ENCODE data around the gene UNK. TPM values are rescaled to one million over a fixed set of nuclear protein-coding genes. Genes with fewer than 3 reads are reported as not detected.

The UNK gene
- total and polyA plus RNA-seq, 9 of the 15 experiments (the other 6 are each of a cell fraction or from before 2014, with no cell fraction given), result 12.8 to 38.6 (median 24.8) TPM

DNA sequence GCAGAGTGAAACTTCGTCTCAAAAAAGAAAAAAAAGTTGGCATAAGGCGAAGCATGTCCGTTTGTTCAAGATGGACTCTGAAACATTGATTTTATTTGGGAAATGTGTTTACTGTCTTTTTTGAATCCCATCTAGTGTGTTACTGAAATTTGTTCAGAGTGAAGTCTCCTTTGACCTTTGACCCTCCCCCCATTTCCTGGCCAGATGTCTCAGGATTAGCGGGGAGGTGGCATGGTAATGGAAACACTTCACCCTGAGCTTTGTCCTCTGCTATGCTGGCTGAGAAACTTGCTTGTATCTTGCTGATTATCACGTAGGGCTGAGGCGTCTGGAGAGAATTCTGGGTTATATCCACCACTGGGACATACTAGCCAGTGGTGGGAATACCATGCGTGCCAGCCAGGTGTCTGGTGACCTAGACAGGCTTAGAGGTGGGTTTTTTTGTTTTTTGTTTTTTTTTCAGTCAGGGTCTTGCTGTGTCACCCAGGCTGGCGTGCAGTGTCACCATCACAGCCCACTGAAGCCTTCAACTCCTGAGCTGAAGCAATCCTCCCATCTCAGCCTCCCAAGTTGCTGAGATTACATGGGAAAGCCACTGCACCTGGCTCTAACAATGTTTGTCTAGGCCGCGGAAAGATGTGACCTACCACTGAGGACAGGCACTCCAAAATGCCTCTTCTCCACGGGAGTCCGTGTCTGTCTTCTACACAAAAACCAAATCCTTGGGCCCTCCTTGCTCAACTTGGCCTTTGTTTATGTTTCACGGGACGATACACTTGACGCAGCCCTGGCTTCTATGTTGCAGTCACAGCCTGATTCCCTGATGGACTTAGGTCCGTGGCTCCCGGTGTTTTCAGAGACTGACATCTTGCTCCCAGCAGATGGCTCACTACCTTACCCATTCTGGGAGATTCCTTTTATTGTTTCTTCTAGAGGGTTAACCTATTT lies 13.0 kb upstream of the UNK start:
- POLR2A ChIA-PET, result interaction anchor here (0.6 to 11.1 kb wide), 10 partner anchors 7 to 170 kb away, joined by 3 to 464 read pairs (median 4); partner anchors contain the start of genes GALK1 and UNC13D
- BruUV-seq (replicated peaks), result no TSS peak
- peak; percentile 48 for FAIRE-seq
- TF ChIP-seq RBBP5 (IDR thresholded peaks at IDR 0.05; ENCODE audit: borderline replicate concordance, insufficient read depth, low read length, poor library complexity, severe bottlenecking) (no peak), RAD21 (CRISPR knock-in tag; conservative IDR thresholded peaks at IDR 0.05 in 1 of 2, IDR thresholded peaks at IDR 0.05 in 1 of 2) (peak in 1 of 2 experiments; percentile 39; a peak in 2 of 4 replicates), NR2C2 (CRISPR knock-in tag; IDR thresholded peaks at IDR 0.05) (no peak), NR2C2 (tag; IDR thresholded peaks at IDR 0.05) (peak; percentile 71), ZNF24 (IDR thresholded peaks at IDR 0.05) (no peak), NR2C1 (IDR thresholded peaks at IDR 0.05) (peak; percentile 72), NR2C1 (tag; IDR thresholded peaks at IDR 0.05) (peak; percentile 85), KLF6 (CRISPR knock-in tag; IDR thresholded peaks at IDR 0.05; ENCODE audit: borderline replicate concordance) (no peak), WHSC1 (IDR thresholded peaks at IDR 0.05; ENCODE audit: low read length) (no peak)
- TF ChIP-seq, protein P1, sequence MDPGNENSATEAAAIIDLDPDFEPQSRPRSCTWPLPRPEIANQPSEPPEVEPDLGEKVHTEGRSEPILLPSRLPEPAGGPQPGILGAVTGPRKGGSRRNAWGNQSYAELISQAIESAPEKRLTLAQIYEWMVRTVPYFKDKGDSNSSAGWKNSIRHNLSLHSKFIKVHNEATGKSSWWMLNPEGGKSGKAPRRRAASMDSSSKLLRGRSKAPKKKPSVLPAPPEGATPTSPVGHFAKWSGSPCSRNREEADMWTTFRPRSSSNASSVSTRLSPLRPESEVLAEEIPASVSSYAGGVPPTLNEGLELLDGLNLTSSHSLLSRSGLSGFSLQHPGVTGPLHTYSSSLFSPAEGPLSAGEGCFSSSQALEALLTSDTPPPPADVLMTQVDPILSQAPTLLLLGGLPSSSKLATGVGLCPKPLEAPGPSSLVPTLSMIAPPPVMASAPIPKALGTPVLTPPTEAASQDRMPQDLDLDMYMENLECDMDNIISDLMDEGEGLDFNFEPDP (CRISPR knock-in tag; IDR thresholded peaks at IDR 0.05), result no peak
- TF ChIP-seq, protein P2, sequence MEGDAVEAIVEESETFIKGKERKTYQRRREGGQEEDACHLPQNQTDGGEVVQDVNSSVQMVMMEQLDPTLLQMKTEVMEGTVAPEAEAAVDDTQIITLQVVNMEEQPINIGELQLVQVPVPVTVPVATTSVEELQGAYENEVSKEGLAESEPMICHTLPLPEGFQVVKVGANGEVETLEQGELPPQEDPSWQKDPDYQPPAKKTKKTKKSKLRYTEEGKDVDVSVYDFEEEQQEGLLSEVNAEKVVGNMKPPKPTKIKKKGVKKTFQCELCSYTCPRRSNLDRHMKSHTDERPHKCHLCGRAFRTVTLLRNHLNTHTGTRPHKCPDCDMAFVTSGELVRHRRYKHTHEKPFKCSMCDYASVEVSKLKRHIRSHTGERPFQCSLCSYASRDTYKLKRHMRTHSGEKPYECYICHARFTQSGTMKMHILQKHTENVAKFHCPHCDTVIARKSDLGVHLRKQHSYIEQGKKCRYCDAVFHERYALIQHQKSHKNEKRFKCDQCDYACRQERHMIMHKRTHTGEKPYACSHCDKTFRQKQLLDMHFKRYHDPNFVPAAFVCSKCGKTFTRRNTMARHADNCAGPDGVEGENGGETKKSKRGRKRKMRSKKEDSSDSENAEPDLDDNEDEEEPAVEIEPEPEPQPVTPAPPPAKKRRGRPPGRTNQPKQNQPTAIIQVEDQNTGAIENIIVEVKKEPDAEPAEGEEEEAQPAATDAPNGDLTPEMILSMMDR (IDR thresholded peaks at IDR 0.05 in 2 of 3, conservative IDR thresholded peaks at IDR 0.05 in 1 of 3; ENCODE audit: insufficient read depth in 2 of 3, low read depth in 1 of 3, low read length in 3 of 3), result peak in 1 of 3 experiments; percentile 36; a peak in 2 of 6 replicates
- TF ChIP-seq, protein P3, sequence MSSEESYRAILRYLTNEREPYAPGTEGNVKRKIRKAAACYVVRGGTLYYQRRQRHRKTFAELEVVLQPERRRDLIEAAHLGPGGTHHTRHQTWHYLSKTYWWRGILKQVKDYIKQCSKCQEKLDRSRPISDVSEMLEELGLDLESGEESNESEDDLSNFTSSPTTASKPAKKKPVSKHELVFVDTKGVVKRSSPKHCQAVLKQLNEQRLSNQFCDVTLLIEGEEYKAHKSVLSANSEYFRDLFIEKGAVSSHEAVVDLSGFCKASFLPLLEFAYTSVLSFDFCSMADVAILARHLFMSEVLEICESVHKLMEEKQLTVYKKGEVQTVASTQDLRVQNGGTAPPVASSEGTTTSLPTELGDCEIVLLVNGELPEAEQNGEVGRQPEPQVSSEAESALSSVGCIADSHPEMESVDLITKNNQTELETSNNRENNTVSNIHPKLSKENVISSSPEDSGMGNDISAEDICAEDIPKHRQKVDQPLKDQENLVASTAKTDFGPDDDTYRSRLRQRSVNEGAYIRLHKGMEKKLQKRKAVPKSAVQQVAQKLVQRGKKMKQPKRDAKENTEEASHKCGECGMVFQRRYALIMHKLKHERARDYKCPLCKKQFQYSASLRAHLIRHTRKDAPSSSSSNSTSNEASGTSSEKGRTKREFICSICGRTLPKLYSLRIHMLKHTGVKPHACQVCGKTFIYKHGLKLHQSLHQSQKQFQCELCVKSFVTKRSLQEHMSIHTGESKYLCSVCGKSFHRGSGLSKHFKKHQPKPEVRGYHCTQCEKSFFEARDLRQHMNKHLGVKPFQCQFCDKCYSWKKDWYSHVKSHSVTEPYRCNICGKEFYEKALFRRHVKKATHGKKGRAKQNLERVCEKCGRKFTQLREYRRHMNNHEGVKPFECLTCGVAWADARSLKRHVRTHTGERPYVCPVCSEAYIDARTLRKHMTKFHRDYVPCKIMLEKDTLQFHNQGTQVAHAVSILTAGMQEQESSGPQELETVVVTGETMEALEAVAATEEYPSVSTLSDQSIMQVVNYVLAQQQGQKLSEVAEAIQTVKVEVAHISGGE (CRISPR knock-in tag; IDR thresholded peaks at IDR 0.05), result peak in 1 of 3 experiments; percentile 29; a peak in 1 of 6 replicates

More for the DNA sequence above, 13.0 kb upstream of the UNK start:
- Histone ChIP-seq H3K4me3 (no peak overlapping the region), H3K9ac (ENCODE audit: insufficient read depth in 1 of 2, low read depth in 2 of 2, low read length in 2 of 2) (no peak overlapping the region; a peak in 1 of 4 replicates), H3K27me3 (ENCODE audit: control insufficient read depth in 2 of 2, insufficient read depth in 2 of 2, low read length in 2 of 2) (no peaks in the 10 kb centered on the region), H3K4me2 (ENCODE audit: insufficient read depth, low read length) (no peak overlapping the region), H3K79me2 (ENCODE audit: control insufficient read depth, insufficient read depth, low read length) (peaks cover 5% of the 10 kb centered on the region; the same call in 2 of the 3 replicates), H3K4me1 (replicated peaks in 1 of 2; ENCODE audit: control insufficient read depth in 2 of 2, insufficient read depth in 2 of 2, low read length in 2 of 2) (peaks cover 2 to 3% of the 10 kb centered on the region in 2 experiments; a peak in 3 of 5 replicates), H3K27ac (ENCODE audit: extremely low read depth, low read depth, low read length) (no peak overlapping the region), H3K36me3 (ENCODE audit: control insufficient read depth, insufficient read depth, low read length) (peaks cover 6% of the 10 kb centered on the region), H3K9me3 (replicated peaks; ENCODE audit: control insufficient read depth, insufficient read depth, low read depth, low read length) (no peaks in the 10 kb centered on the region), H2AFZ (ENCODE audit: low read depth, low read length) (peak overlapping the region; percentile 35), H3K9me1 (ENCODE audit: control insufficient read depth, insufficient read depth, low read length) (no peaks in the 10 kb centered on the region), H4K20me1 (replicated peaks; ENCODE audit: control insufficient read depth, insufficient read depth, low read length) (peaks cover 13% of the 10 kb centered on the region)
- intact Hi-C loops (cut with micrococcal nuclease) (no loop called here), in situ Hi-C loops (cut with MboI) (loop anchor here (10.0 kb wide), 1 partner anchor 233 kb away; the partner anchor contains the start of gene CDK3)
- DNase-seq (ENCODE audit: extremely low read depth in 1 of 4, low spot score in 3 of 4) (no peak), ATAC-seq (no peak)
- WGBS (ENCODE audit: insufficient coverage, low coverage, missing lambda C conversion rate), result 48% methylated on average over 17 of the region's 17 CpGs
- CTCF ChIA-PET (ENCODE audit: low intra/inter-chr PET ratio), result interaction anchor here (0.9 kb wide), 1 partner anchor 61 kb away, joined by 4 read pairs; no protein-coding TSS in a partner anchor
